Transverse colon (tissue), 3 donors: ENCODE measurements around the gene MAN1B1.

Experiments used
- CTCF ChIP-seq, 5 experiments: fragments of 200-600 bp in 3 of 5; fragments of 450-650 bp in 2 of 5; sonication (generic) in 3 of 5; IDR thresholded peaks; 1 replicate in 2 of 5; 2 replicates in 3 of 5; pipeline ENCODE4 v1.5.1; 2016 to 2017; ENCODE audit warnings: antibody characterized with exemption in 5 of 5, inconsistent platforms in 3 of 5, mild to moderate bottlenecking in 2 of 5, moderate library complexity in 1 of 5
- EP300 ChIP-seq: sonication (generic); formaldehyde crosslinking; IDR thresholded peaks from one replicate; pipeline ENCODE4 v1.6.1; 2017; ENCODE audit warnings: antibody characterized with exemption, low read depth

- TF ChIP-seq CTCF (IDR thresholded peaks at IDR 0.05), result no peak
- TF ChIP-seq EP300, result no peak
Observed at GRCh38 chr9:137116728-137117127, 29.9 kb downstream of the MAN1B1 start.
